Activated T-cell treated with anti-CD3 and anti-CD28 coated beads, Interleukin-2, amount 50 U/mL, for 48 hours (primary cell): ENCODE measurements around the gene RARRES1.

ENCODE experiments used
- DNase-seq, 2 experiments: peaks; one replicate each; pipeline ENCODE4 v3.0.0-alpha.2; 2020

Gene RARRES1, protein sequence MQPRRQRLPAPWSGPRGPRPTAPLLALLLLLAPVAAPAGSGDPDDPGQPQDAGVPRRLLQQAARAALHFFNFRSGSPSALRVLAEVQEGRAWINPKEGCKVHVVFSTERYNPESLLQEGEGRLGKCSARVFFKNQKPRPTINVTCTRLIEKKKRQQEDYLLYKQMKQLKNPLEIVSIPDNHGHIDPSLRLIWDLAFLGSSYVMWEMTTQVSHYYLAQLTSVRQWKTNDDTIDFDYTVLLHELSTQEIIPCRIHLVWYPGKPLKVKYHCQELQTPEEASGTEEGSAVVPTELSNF

DNA sequence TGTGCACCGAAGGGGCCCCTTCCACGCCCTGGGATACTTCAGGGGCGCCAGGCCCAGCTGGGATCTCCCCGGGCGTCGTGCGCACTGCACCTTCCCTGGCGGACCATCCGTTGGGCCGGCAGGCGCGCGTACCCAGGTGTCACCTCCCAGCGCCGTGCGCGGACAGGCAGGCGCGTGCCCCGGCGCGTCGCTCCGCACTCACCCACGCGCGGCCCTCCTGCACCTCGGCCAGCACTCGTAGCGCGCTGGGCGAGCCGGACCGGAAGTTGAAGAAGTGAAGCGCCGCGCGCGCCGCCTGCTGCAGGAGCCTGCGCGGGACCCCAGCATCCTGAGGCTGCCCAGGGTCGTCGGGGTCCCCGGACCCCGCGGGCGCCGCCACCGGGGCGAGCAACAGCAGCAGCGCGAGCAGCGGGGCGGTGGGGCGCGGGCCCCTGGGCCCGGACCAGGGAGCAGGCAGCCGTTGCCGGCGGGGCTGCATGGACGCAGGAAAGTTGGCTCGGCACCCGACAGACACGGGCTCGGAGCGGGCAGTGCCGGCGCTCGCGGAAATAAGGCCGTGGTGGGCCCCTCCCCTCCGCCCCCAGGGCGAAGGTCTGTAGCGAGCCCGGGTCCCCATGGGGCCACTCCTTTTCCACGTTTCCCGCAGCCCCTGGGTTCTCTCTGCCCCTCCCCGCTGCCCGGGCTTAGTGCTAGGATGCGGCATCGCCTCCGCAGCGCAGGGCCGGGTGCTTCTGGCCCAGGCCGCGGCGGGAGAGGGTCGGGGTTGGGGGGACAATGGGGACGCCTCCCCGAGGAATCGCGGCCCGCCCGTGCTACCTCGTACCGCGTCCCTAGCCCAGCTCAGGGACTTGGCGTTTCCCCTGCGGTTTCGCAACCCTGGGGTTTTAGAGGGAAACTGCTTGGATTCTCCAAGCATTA lies at the start of gene RARRES1:
TSS of gene RARRES1 (minus strand) at position 520 of the 918 bp plus-strand sequence. CDS start at position 478, 42 bp downstream.
- peak; percentile 48 to 68 for DNase-seq

DNA sequence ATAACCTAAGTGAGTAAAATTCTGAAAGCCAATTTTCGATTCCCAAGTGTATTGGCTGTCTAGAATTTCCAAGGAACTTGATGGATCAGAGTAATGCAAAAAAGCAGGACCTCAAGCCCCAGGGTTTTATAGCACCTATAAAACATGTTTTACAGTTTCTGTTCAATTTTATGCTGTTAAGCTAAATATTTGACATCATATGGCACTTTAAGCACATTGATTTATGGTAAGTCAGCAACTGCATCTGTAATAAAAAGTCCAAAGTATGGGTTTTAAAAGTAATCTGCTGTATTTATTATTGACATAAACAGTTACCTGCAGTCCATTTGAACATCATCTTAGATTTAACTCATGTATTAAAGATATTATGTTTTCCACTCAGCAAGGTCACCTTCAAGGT lies 49.6 kb upstream of the RARRES1 start:
- no peak for DNase-seq

DNA sequence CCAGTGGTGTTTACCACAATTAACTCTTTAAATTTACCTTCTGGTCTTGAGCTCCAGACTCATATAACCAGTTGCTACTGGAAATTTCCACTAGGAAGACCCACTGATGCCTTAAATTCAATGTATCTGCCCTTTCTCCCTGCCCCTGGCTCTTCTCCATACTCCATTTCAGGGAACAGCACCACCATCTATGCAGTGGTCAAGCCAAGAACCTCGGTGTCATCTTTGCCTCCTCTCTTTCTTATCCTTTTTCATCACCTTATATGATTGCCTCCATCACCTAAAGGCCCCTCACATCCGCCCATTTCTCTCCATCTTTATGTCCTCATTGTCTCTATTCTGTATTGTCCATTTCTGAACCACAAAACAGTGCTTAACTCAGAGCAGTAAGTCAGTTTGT lies 48.9 kb upstream of the RARRES1 start:
- no peak for DNase-seq

DNA sequence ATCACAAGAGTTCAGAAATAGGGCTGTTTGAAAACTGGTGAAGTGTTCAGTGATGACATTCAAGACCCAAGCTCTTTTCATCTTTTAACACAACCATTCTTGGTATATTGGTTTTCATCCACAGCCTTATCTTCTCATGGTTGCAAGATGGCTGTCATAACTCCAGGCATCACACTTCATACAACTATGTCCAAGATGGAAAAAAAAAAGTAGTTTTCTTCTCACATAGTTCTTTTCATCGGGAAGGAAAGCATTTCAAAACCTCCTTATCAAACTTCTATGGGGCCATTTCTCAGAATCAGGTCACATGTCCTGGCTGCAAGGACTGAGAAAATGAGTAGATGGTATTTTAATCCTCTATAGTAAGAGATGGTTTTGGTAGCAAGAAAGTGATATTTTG lies 48.5 kb upstream of the RARRES1 start:
- no peak for DNase-seq

DNA sequence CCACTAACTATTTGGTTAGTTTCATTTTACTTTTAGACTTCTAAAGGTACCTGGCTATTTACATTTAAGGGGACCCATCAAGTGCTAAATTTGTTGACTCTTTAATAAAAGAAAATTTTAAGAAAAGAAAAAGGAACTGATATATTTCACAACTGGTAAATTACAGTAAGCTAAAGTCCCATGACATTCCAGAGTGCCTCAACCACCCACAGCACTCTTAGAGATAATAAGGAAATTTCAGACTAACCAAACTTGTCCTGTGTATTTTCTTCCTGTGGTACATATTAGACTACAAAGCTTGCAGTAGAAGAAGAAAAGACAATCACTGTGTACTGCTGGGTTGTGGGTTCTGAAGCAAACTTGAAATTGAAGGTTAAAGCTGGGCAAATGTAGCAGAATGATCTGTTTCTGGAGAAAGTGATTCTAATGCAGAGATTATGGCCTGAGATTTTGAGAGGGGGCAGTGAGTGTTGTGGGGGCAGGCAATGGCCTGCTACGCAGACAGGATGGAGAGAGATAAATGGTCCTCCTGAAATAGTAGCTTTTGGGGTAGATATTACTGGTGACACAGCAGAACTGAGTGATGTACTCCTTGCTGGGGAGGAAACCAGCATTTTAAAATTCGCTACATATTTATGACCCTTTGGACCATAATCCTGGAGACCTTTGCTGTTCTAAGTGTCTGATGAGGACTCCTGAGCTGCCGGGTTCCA lies 45.1 kb upstream of the RARRES1 start:
- DNase-seq = no peak

DNA sequence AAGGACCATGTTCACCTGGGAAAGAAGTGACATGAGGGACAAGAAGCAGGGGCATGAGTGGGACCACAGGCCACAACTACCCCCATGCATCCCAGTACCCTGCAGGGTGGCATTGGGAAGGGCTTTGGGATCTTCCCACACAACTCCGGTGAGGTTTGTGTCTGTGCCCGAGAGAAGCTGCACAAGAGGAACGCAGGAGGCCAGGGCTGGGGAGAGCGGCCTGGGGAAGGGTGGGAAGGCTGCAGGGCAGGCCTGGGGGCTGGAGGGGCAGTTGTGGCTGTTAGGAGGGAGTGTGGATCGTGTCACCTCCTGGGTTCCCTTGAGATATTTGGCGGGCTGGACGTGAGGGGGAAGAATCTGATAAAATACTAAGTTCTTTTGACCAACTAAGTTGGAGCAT lies 44.3 kb upstream of the RARRES1 start:
- no peak for DNase-seq

DNA sequence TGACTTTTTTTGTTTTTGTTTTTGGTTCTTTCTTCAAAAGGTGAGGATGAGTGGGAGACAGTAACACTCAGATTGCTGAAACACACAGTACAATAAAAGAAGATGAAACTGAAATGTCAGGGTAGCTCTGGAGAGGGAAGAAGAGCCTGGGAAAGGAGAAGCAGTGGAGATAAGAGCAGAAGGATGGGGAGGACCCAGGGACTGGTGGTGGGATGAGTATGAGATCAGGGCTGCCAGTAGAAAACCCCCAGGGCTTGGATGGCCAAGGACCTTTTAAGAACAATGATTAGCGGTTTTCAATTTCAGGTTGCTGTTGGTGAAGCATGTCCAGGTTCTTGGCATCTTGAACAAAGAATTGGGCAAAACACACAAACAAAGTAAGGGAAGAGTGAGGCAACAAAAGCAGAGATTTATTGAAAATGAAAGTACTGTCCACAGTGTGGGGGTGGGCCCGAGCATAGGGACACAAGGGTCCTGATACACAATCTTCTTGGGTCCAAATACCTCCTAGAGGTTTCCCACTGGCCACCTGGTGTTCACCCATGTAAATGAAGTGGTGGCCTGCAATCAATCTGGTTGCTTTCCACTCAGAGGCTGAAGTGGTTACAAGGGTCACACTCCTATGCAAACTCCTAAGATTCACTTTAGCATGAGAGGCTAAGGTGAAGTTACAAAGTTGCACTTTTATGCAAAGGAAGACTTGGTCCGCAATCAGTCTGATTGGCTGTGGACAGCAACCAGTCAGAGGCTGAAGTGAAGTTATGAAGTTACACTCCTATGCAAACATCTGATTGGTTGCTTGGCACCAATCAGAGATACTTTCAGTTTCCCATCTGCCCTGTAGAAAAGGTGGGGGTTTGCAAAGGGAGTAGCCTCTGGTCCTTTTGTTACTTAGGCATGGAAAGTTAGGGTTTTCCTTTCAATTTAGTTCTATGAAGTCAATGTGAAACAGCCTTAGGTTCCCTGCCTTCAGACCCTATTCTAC lies 43.5 kb upstream of the RARRES1 start:
- DNase-seq = no peak

DNA sequence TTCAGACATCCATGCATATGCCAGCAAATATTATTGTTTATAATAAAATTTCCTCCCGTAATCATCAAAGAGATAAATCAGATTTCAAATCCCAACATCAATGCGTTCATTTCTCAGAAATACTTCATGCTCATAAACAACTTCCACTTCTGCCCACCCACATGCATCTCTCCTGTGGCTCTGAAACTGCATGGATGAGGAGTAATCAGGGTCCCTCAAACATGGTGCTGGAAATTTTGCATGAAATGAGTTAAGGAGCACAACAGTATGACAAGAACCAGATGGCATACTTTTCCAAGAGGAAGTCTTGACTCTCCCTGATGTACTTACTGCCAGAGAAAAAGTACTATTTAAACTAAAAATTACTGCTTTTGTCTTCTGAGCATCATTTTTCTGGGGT lies 42.7 kb upstream of the RARRES1 start:
- no peak for DNase-seq

DNA sequence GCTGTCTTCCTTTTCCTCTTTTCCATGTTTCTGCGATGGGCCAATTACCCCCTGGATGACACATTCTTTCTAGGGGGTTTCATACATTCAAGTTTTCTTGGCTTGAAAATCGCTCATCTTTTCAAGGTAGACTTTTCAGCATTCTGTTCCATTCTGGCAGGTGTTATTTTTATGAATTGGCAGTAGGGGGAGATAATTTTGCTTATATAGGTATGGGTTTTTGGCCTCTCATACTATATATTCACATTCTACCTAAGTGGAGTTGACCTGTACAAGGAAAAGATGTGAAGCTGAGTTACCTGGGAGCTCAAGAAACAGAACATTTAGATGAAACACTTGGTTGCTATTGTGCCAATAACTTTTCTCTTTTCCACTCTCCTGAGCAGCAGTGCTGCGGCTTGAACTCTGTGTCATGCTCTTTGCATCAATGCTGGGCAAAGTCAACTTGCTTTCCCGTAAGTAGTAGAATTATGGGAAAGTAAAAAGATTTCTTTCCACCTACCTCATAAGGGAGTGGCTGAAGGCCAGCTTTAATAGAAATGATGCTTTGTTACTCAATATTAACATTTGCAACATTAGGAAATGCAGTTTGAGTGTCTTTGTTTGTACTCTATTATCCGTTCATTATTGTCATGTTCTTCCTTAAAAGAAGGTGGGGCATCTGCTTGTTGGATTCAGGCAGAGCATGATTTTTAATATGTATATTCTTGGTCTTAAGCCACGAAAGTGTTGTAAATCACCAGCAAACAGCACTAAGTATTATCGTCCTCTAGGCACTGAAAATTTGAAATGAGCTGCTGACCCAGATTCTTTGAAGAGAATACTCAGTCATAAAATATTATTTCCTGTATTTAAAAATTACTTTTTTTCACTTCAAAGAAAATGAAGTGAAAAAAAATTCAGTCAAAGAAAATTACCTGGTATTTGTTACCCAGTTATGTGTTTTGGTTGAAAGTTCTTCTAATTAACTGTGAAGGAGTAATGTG lies 41.9 kb upstream of the RARRES1 start:
- no peak for DNase-seq

DNA sequence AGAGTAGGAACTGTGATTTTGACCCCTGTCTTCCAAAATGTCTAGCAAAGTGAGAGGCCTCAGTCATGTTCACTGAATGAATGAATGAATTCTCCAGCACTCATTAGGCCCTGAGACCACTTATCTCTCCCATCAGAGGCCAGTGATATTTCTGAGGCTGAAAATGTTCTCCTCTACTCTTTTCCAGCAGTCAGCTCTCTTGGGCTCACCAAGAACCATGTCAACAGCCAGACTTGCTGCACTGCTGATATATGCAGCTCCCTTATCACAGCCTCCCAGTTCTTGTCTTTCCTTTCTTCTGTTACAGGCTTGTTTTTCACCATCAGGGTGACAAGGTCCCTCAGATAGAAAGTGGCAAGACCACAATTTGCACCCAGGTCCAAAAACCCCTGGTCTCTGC lies 40.9 kb upstream of the RARRES1 start:
- DNase-seq = no peak

DNA sequence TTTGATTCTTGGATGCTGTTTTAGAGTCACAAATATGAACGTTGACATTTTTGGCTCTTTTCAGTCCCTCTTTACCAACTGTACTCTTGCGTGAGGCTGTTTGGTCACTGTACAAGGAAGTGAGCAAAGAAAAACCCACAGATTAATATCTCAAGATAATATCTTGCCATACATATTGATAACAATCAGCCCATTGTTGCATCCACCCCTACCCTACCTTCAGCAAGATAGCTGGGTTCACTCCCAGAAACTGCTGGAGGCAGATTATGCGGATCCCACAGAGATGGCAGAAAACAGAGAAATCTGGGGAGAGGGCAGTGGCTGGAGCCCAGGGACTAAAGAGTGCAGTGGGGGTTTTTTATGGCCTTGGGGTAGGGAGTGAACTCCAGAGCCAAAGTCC lies 39.7 kb upstream of the RARRES1 start:
- no peak for DNase-seq

DNA sequence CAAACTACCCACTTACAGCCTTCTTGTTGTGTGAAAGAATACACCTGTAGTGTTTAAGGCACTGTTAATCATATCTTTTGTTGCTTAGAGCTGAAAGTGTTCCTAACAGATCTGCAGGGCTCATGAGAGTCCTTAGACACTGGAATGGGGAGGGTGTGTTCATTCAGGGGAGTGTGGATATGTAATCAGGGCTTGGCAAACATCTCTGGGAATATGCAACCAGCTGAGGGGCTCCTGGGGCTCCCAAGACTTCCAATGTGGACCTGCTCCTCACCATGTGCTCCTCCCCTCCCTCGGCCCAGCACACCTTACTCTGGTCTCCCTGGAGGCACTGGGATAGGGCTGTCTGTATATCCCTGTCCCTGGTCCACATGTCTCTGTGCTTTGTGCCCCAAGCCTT lies 39.3 kb upstream of the RARRES1 start:
- no peak for DNase-seq

DNA sequence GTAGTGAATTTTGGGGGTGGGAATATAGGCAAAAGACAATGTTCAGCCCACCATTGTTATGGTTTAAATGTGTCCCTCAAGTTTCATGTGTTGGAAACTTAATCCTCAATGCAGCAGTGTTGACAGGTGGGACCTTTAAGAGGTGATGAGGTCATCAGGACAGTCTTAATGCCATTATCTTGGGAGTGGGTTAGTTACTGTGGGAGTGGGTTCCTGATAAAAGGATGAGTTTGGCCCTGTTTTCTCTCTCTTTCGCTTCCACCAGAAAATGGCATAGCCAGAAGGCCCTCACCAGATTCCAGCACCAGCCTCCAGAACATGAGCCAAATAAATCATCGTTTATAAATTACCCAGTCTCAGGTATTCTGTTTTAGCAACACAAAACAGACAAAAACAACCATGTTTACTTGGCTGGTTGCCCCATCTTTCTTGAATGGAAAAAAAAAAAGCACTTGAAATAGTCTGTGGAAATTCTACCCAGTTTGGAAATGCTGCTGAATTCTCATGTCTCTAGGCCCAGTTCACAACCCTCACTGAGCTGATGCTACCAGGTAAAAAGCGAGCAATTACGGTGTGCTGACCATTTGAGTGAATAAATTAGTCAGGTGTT lies 38.6 kb upstream of the RARRES1 start:
- no peak for DNase-seq

DNA sequence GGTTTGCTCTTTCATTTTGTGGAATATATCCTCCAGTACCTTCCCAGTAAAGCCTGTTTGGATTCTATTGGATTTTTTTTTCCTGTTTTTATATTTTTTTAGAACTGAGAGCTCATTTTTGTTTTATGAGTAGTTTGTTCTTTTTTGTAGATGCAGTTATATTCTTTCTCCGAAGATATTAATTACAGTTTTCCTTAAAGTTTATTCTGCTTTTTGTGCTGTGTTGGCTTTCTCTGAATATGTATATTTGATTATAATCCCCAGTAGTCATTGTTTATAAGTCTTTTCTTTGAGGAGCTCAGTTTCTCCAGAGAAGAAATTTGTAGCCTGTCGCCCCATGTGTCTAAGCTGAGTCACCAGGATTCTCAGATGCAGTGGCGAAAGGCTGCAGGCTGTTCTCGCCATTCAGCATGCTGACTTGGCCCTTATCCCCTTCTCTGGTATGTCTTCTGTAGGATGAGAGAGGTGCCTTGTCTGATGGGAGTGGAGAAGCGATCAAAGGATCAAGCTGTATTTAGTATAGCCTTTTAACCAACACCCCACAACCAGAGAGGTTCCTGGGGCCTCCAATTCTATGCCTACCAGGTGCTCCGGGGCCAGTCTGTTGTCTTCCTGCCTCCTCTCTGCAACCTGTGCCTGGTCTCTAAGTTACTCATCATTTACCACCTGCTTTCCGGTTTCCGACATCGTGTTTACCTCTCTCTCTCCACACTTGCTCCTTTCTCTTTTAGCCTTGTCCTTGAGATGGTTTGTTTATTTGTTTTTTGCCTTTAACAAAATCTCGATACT lies 37.9 kb upstream of the RARRES1 start:
- DNase-seq = no peak

DNA sequence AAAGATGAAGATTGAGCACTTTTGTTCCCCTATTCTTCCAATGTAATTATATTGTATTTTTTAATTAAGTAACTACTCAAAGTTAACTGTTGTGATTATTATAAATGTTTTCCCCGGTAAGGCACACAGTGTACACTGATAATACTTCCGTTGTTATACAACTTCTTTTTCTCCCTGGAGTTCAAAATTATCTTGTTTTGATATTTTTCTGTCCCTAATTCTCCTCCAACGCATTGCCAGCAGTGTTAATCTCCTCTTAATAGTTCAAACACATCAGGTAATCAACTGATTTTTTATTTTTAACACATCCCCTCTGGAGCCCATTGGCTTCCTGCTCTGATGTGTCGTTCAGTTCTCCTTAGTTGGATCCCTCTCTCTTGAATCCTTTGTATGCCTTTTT lies 37.3 kb upstream of the RARRES1 start:
- DNase-seq = no peak

DNA sequence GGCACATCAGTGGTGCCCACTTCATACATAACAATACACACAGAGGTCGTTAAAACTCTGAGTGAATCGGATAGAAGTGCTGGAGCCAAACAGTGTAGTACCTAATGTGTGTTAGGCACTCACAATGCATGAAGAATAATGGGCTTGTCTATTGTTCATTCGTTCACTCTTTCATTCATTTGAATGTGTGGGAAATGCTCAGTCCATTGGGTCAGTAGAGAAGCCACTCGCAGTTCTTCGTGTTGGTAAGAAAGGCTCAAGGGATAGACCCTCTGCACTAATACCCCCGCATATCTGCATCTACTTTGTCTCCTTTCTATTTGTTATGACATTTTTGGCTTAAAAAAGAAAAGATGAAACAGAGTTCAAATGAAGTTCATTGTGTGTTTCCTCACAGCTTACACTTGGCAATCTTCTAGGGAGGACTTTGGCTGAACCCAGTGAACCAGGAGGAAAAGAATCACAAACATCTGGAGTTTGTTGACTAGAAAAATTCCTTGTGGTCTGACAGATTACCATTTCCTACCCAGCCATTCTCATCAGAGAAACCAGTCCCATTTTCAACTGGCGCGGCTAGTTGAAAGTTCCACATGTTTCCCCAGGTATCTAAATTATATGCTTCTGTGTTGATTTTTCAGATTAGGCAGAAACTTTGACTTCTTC lies 36.8 kb upstream of the RARRES1 start:
- DNase-seq = no peak

DNA sequence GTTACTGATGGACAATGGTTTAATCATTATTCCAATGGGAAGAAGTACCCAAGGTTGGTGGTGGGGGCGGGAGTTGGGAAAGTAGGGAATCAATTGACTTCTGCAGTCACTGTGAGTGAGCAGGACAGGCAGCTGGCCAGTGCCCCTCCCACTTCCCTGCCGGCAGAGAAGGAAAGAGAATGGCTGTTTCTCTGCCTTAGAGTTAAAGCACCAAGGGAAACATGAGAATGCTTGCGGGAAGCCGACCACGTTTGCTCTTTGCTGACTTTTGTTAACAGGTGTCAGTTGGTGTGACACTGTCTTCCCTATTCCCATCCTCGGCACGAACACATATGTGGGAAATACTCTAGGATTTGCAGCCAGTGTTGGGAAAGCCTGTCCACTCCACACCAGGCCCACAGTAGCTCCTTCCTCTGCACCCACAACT lies 36.1 kb upstream of the RARRES1 start:
- no peak for DNase-seq

DNA sequence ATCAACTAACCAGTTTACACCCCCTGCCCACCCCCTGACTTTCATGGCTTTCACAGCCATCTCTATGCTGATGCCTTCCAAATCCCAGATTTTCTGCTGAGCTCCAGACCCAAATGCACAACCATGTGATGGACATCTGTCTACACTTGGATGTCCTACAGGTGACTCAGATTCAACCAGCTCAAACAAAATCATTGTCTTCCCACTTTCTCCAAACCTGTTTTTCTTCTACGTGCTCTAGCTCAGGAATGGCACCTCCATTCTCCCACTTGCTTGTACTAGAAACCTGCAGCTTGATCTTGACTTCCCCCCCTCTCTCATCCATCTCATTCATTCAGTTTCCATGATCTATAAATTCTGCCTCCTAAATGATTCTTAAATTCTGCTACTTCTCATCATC lies 34.1 kb upstream of the RARRES1 start:
- no peak for DNase-seq
